SIG-M5 (cell line): Measurements from ENCODE around the gene AIP.
"Not testable (repeated sequence)": the region's sequence is repeated elsewhere in the genome, so short reads cannot be mapped to it uniquely, and the experiment has no call there.

Experiments
- DNase-seq: peaks from one replicate; lab custom pipeline; 2025; lab: John Stamatoyannopoulos, UW

AIP gene

DNA sequence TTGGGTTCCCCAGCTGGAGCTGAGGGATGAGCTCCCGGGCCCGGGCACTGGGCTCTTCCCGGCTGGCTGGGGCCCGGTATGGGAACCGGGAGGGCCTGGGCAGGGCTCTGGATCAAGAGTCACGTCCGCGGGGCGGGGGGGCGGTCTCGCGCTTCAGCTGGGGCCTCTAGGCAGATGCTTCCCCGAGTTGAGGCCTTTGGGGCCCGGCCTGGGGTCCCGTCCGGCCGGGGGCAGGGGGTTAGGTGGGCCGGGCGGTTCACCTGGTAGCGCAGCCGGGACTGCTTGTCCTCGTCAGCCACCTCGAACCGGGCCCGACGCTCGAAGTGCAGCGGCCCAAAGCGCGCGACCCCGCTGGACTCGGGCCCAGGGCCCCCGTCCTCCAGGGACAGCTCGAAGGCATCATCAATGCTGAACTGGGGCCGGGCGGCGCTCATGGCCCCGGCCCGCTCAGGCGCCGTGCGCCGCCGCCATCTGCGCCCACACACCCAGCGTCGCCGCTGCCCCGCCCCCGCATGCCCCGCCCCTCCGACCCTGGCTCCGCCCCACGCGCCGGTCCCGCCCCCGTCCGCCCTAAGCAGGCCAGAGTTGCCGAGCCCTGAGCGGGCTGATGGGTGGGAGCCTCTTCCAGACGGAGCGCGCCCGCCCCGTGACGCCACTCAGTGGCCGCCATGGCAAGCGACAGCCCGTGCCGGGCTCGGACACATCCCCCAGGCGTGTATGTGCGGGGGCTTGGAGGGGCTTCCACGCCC, 13.9 kb upstream of the AIP start, which contains the start of gene TMEM134:
Gene TMEM134 (minus strand): TSS at position 493 of the 749 bp plus-strand sequence. CDS start 59 bp downstream, at position 434.
- DNase-seq, result peak; percentile 14

- DNase-seq, result no peak
Observed at GRCh38 chr11:67469508-67469811, 13.4 kb upstream of the AIP start.

- DNase-seq, result no peak
Observed at GRCh38 chr11:67470337-67471002, 12.4 kb upstream of the AIP start.

DNA sequence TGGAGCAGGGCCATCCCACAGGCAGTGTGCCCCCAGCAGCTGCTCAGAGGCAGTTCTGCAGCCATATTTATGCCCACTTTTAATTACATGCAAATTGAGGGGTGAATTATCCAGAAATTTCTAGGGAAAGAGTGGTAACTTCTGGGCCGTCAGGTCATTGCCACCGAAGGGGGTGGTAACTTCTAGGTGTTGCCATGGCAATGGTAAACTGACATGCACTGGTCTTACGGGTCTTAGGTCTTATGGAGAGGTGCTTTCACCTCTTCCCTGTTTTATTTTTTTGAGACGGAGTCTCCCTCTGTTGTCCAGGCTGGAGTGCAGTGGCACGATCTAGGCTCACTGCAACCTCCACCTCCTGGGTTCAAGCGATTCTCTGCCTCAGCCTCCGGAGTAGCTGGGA, 9.9 kb upstream of the AIP start:
- DNase-seq, result no peak

DNA sequence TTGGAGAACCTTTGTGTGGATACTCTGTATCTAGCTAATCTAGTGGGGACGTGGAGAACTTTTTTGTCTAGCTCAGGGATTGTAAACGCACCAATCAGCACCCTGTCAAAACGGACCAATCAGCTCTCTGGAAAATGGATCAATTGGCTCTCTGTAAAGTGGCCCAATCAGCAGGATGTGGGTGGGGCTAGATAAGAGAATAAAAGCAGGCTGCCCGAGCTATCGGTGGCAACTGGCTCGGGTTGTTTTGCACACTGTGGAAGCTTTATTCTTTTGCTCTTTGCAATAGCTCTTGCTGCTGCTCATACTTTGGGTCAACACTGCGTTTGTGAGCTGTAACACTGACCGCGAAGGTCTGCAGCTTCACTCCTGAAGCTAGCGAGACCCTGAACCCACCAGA, 6.1 kb upstream of the AIP start:
- DNase-seq, result not testable (repeated sequence)

DNA sequence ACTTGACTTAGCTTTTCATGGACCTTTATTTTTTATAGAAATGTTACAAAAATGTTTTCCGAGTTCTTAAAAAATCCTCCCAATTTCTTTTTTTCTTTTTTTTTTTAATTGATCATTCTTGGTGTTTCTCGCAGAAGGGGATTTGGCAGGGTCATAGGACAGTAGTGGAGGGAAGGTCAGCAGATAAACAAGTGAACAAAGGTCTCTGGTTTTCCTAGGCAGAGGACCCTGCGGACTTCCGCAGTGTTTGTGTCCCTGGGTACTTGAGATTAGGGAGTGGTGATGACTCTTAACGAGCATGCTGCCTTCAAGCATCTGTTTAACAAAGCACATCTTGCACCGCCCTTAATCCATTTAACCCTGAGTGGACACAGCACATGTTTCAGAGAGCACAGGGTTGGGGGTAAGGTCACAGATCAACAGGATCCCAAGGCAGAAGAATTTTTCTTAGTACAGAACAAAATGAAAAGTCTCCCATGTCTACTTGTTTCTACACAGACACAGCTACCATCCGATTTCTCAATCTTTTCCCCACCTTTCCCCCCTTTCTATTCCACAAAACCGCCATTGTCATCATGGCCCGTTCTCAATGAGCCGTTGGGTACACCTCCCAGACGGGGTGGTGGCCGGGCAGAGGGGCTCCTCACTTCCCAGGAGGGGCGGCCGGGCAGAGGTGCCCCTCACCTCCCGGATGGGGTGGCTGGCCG, 5.3 kb upstream of the AIP start:
- not testable (repeated sequence) for DNase-seq

GRCh38 chr11:67482275-67482826, 475 bp upstream of the AIP start:
- DNase-seq, result peak; percentile 69

GRCh38 chr11:67483831-67484665, 1.2 kb downstream of the AIP start:
- no peak for DNase-seq

DNA sequence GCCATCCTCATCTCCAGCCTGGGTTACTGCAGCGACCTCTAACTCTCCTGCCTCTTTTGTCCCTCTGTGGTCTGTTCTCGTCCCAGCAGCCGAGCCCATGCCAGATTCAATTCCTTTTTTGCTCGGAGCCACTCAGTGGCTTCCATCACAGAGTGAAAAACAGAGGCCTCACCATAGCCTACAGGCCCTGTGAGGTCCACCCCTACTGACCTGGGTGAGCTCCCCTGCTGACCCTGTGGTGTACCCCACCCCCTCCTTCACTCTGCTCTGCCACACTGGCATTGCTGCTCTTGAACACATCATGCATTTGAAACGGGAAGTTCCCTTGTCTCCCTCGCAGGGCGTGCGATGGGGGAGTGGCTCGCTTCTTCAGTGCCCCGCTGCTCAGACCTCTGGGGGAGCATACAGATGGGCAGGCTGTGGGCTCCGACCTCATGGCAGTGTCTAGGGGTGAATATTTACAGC, 2.1 kb downstream of the AIP start:
- DNase-seq, result no peak

GRCh38 chr11:67485873-67486361, 3.1 kb downstream of the AIP start:
- DNase-seq, result not testable (repeated sequence)

GRCh38 chr11:67486481-67487195, 3.8 kb downstream of the AIP start:
- DNase-seq, result no peak

DNA sequence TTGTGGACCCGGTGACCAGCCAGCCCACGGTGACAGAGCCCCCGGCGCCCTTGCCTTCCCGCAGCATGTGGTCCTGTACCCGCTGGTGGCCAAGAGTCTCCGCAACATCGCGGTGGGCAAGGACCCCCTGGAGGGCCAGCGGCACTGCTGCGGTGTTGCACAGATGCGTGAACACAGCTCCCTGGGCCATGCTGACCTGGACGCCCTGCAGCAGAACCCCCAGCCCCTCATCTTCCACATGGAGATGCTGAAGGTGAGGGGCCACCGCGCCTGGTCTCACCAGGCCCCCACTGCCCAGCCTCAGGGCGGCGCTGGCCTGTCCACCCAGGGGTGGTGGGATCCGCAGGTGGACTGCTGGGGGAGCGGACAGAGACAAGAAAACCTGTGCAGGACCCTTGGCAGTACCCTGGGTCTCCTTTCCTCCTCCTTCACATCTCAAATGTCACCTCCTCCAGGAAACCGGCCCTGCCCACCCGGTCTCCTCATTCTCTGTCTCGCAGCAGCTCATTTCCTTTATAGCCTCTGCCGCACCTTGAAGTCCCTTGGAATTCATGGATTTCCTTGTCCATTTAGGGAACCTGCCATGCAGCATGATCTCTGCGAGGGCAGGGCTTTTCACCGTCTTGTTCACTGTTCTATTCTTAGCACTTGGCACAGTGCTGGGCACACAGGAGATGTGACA, 6.5 kb downstream of the AIP start:
- DNase-seq, result no peak

DNA sequence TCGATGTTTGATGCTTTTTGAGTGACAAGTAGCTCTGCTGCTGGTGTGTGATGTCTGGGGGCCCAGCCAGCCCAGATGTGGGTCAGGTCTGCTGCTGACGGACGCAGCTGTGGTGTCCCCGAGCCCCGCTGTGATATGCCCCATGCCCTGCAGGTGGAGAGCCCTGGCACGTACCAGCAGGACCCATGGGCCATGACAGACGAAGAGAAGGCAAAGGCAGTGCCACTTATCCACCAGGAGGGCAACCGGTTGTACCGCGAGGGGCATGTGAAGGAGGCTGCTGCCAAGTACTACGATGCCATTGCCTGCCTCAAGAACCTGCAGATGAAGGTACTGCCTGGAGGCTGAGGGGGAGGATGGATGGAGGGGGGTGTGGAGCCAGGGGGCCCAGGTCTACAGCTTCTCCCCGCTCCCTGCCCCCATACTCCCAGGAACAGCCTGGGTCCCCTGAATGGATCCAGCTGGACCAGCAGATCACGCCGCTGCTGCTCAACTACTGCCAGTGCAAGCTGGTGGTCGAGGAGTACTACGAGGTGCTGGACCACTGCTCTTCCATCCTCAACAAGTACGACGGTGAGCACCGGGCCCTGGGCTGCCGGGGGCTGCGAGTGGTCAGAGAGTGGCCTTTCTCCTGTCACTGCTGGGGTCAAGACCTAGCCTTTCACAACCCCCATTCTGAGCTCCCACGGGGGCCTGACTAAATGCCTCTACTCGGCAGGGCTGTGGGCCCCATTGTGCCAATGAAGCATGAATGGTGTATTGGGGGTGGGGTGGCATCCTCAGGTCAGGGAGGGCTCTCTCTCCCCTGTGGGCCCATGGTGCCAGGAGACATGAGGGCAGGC, 7.3 kb downstream of the AIP start:
- DNase-seq, result no peak

DNA sequence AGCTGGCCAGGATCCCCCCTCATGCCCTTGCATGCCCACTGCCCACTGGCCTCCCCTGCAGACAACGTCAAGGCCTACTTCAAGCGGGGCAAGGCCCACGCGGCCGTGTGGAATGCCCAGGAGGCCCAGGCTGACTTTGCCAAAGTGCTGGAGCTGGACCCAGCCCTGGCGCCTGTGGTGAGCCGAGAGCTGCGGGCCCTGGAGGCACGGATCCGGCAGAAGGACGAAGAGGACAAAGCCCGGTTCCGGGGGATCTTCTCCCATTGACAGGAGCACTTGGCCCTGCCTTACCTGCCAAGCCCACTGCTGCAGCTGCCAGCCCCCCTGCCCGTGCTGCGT, 7.9 kb downstream of the AIP start:
- DNase-seq, result no peak

DNA sequence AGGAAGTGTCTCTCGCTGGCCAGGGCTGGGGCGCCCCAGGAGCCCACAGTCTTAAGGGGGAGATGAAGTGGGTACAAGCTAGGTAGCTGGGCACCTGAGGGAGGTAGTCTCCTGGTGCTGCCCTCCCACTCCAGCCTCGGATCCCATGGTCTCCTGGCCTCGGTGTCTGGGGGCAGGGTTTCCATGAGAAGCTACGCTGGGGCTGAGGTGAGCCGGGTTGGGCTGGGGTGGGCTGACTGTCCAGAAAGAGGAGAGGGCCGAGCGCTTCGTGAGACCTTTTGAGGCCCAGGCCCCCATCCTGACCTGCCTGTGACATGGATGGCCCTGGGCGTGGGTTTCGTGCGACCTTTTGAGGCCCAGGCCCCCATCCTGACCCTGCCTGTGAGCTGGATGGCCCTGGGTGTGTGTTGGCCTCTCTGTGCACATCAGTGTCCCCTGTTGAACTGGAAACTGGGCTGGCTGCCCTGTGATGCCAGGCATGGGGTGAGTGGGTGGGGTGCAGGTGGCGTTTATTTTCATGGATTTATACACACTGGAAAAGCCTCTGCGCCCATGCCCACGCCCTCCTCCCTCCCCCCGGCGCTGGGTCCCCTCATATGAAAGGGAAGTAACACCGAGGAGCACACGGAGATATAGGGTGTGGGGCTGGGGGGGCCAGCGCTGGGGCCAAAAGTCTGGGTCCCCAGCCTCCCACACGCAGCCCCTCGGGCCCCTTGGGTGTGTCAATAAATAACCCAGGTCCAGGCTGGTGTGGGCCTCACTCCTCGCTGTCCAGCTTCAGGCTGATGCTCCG, 8.6 kb downstream of the AIP start:
- no peak for DNase-seq

DNA sequence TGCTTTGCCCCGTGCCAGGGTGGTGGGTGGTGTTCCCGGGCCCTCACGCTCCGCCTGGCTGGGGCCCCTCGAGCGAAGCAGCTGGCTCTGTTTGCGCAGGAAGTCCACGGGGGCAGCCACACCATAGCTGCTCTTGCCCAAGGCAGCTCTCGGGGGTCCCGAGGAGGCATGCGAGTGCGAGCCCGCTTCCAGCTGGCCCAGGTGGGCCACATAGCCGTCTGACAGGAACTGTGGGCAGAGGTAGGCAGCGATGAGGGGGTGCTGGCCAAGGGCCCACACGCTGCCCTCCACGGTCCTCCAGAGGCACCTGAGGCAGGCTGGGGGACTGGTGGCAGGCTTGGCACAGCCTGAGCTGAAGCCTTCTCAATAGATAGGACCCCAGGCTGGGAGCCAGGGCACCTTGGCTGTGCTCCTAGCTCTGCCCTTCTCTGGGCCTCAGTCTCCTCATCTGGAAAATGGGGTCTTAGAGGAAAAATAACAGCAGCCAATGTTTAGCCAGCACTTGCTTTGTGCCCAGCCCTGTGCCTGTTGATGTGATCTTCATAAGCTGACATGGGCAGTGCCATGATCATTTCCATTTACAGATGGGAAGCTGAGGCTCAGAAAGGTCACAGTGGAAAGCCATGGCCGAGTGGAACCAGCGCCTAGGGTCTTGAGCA, 9.4 kb downstream of the AIP start:
- no peak for DNase-seq

- DNase-seq, result no peak
Observed at GRCh38 chr11:67492801-67493547, 10.1 kb downstream of the AIP start.
